Gastrocnemius medialis (tissue), 4 donors: ENCODE measurements around the gene ADGRL2. TPM values are rescaled to one million over a fixed set of nuclear protein-coding genes. Genes with fewer than 3 reads are reported as not detected.

ENCODE experiments used
- ATAC-seq, 2 donors: fragments of 150-250 bp; one replicate each; pipeline ENCODE4 v1.9.1; 2016
- DNase-seq, 2 donors: peaks; one replicate each; pipeline ENCODE4 v3.0.0-alpha.2; 2019
- H3K27ac ChIP-seq, 4 donors: fragments of 200-600 bp; sonication (generic); 1 replicate in 1 of 4; 2 replicates in 3 of 4; pipeline ENCODE4 v1.5.1; 2016 to 2018; ENCODE audit warnings: mild to moderate bottlenecking in 2 of 4, moderate library complexity in 1 of 4
- H3K27me3 ChIP-seq, 3 donors: fragments of 200-600 bp; sonication (generic) in 2 of 3; 1 replicate in 1 of 3; 2 replicates in 2 of 3; pipeline versions ENCODE4 v1.5.1 to v1.6.0; 2016 to 2019; ENCODE audit warnings: mild to moderate bottlenecking in 1 of 3, moderate library complexity in 1 of 3
- H3K36me3 ChIP-seq, 2 donors: fragments of 200-600 bp; sonication (generic) in 1 of 2; one replicate each; pipeline ENCODE4 v1.5.1; 2017 to 2018
- H3K4me1 ChIP-seq, 2 donors: fragments of 200-600 bp; sonication (generic) in 1 of 2; one replicate each; pipeline ENCODE4 v1.5.1; 2016 to 2017; ENCODE audit warnings: mild to moderate bottlenecking in 2 of 2
- H3K4me3 ChIP-seq, 4 donors: fragments of 200-600 bp; sonication (generic) in 3 of 4; 1 replicate in 1 of 4; 2 replicates in 3 of 4; pipeline ENCODE4 v1.5.1; 2016 to 2019; ENCODE audit warnings: mild to moderate bottlenecking in 2 of 4
- H3K9me3 ChIP-seq, 3 donors: fragments of 200-600 bp; sonication (generic) in 2 of 3; 1 replicate in 1 of 3; 2 replicates in 2 of 3; pipeline ENCODE4 v1.5.1; 2016 to 2019
- POLR2A ChIP-seq, 2 donors: fragments of 450-650 bp; IDR thresholded peaks; one replicate each; pipeline ENCODE4 v1.6.1; 2017; ENCODE audit warnings: antibody characterized with exemption in 2 of 2, mild to moderate bottlenecking in 2 of 2, moderate library complexity in 2 of 2
- in situ Hi-C, 4 donors: fragments of 200-750 bp; cut with MboI; loops; one replicate each; pipeline versions ENCODE4 v1.15.0 to v1.8.0; 2017; ENCODE audit warnings: low sequenced_read_pairs in 4 of 4
- intact Hi-C: fragments of 100-400 bp; cut with DNase I; formaldehyde crosslinking; loops from one replicate; pipeline ENCODE4 v1.15.1; 2023; ENCODE audit warnings: low total_unique reads
- total RNA-seq, 4 donors: library from RNA; depleted of rRNA; stranded (reverse); fragments of >200 nt; gene quantifications; one replicate each; pipeline versions ENCODE4 v1.1.0 to v1.2.3, GENCODE V29; 2016
- TF ChIP-seq, protein P1 (sequence below), 5 experiments: fragments of 450-650 bp in 3 of 5; fragments of 200-600 bp in 2 of 5; sonication (generic) in 2 of 5; IDR thresholded peaks in 4 of 5; conservative IDR thresholded peaks in 1 of 5; 1 replicate in 4 of 5; 2 replicates in 1 of 5; pipeline ENCODE4 v1.5.1; 2016 to 2019; ENCODE audit warnings: antibody characterized with exemption in 5 of 5, mild to moderate bottlenecking in 3 of 5, moderate library complexity in 3 of 5

Gene ADGRL2
- total RNA-seq, 4 donors from 2014 or later = 4.5 to 9.7 (median 6.8) TPM

DNA sequence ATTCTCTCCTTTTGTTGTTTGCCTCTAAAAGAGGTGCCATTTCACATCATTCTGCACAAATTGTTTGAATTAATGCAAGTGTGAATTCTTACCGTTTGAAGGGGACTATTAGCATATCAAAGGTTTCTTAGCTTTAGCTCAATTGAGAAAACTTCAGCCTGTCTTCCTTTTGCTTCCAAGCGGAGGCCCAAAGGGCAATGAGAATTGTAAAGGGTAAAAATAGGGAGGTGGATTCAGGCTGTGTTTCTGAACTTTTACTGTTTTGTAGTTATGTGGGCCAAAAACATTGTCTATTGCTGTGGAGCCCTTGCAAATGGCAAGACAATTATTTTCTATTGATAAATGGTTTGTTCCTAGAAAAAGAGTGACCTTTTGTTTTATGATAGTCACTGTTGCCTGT, 3.6 kb downstream of the ADGRL2 start:
- in situ Hi-C loops = no loop called here
- Histone ChIP-seq H3K36me3 (no peaks in the 10 kb centered on the region), H3K27ac (peak overlapping the region; percentile 2 to 73 (median 18)), H3K4me3 (peak overlapping the region; percentile 54 to 82 (median 74)), H3K4me1 (peaks cover 5 to 22% of the 10 kb centered on the region in 2 donors), H3K9me3 (no peaks in the 10 kb centered on the region), H3K27me3 (peaks cover 21 to 58% (median 25%) of the 10 kb centered on the region in 3 donors)
- intact Hi-C loops = no loop called here
- TF ChIP-seq, protein P1, sequence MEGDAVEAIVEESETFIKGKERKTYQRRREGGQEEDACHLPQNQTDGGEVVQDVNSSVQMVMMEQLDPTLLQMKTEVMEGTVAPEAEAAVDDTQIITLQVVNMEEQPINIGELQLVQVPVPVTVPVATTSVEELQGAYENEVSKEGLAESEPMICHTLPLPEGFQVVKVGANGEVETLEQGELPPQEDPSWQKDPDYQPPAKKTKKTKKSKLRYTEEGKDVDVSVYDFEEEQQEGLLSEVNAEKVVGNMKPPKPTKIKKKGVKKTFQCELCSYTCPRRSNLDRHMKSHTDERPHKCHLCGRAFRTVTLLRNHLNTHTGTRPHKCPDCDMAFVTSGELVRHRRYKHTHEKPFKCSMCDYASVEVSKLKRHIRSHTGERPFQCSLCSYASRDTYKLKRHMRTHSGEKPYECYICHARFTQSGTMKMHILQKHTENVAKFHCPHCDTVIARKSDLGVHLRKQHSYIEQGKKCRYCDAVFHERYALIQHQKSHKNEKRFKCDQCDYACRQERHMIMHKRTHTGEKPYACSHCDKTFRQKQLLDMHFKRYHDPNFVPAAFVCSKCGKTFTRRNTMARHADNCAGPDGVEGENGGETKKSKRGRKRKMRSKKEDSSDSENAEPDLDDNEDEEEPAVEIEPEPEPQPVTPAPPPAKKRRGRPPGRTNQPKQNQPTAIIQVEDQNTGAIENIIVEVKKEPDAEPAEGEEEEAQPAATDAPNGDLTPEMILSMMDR (IDR thresholded peaks at IDR 0.05 in 4 of 5, conservative IDR thresholded peaks at IDR 0.05 in 1 of 5) = no peak
- no peak for TF ChIP-seq POLR2A (IDR thresholded peaks at IDR 0.05)
- ATAC-seq (no peak), DNase-seq (no peak)

DNA sequence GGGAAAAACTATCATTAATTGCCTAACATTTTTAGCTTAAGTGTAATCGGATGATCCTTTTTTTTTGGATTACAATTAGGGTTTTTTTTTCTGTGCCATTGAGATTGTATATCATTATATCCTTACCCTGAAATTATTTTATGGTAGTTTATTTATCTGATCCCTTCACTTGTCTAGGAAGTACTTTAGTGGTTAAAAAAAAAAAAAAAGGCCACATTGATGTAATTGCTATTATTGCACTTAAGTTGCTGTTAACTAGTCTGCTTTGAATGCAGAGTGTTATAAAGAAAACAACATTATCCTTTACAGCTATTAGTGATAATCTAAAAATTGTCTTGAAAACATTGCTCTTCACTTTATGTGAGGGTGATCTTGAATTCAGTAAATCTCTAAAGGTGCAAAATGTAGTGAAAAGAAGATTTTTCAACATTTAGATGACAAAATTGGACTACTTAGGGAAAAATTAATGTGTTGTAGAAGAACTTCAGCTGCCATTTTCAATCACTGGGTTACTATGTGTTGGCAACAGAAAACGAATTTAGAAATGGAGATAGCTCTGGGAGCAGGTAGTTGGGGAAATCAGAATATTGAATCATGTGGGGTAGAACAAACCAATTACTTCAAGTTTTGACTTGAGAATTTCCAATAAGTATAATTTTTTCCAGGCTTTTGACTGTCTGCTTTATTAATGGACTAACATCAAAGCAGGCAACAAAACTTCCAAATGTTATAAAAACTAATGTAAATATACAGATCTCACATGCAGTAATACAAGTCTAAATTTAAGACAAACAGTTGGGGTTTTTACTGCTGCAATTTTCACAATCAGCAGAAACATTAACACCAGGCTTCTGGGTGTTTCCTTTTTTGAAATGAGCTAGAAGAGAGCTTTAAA, 5.0 kb downstream of the ADGRL2 start:
- in situ Hi-C loops = no loop called here
- no peak for ATAC-seq
- TF ChIP-seq, protein P1 (IDR thresholded peaks at IDR 0.05 in 4 of 5, conservative IDR thresholded peaks at IDR 0.05 in 1 of 5) = no peak
- no peak for TF ChIP-seq POLR2A (IDR thresholded peaks at IDR 0.05)
- Histone ChIP-seq H3K9me3 (no peaks in the 10 kb centered on the region), H3K4me3 (no peak overlapping the region), H3K27ac (no peak overlapping the region), H3K36me3 (no peaks in the 10 kb centered on the region), H3K4me1 (peaks cover 12 to 18% of the 10 kb centered on the region in 2 donors), H3K27me3 (peaks cover 12 to 46% (median 23%) of the 10 kb centered on the region in 3 donors)
- DNase-seq = no peak
- intact Hi-C loops = no loop called here

DNA sequence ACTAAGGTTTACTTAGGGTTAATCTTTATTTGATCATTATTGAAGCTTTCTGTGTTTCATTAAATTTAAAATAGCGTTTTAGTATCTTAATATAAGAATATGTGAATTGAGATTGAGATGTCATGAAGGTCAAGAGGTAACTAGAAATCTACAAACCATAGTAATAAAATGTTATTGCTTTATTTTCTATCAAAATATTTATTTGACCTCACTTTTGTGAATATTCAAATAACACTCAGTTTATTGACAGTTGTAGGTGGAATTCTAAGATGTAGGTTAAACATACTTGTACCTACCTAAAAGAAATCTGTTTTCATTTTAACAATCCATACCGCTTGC, 5.7 kb downstream of the ADGRL2 start:
- ATAC-seq (no peak), DNase-seq (no peak)
- in situ Hi-C loops = no loop called here
- H3K4me1 ChIP-seq = peaks cover 12 to 18% of the 10 kb centered on the region in 2 donors
- no peak overlapping the region for H3K4me3 ChIP-seq
- no peaks in the 10 kb centered on the region for H3K36me3 ChIP-seq
- H3K9me3 ChIP-seq = no peaks in the 10 kb centered on the region
- TF ChIP-seq POLR2A (IDR thresholded peaks at IDR 0.05) = no peak
- TF ChIP-seq, protein P1 (IDR thresholded peaks at IDR 0.05 in 4 of 5, conservative IDR thresholded peaks at IDR 0.05 in 1 of 5) = no peak
- no peak overlapping the region for H3K27ac ChIP-seq
- H3K27me3 ChIP-seq = peaks cover 11 to 46% (median 23%) of the 10 kb centered on the region in 3 donors
- intact Hi-C loops = no loop called here

DNA sequence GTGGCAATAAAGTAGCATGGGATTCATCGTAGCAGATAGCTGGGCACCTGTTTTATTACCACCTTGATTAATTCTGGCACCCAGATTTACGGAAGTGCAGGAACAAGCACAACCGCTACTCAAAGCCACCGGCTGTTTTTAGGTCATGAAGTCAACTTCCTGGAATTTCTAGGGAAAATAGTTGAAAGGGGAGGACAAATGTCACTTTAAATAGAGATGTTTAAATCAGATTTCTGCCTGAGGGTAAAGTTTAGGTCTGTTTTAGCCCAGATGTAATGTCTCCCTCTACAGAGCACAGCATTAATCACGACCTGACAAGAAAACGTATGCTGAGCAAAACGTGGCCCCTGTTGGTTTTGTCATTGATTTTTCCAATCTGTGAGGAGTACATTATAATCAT, 8.0 kb downstream of the ADGRL2 start:
- H3K4me1 ChIP-seq = peaks cover 11 to 12% of the 10 kb centered on the region in 2 donors
- ATAC-seq = no peak
- peak overlapping the region in 1 of 4 donors; percentile 6 for H3K4me3 ChIP-seq
- H3K36me3 ChIP-seq = no peaks in the 10 kb centered on the region
- peaks cover 8 to 29% (median 19%) of the 10 kb centered on the region in 3 donors for H3K27me3 ChIP-seq
- no peaks in the 10 kb centered on the region for H3K9me3 ChIP-seq
- in situ Hi-C loops = no loop called here
- intact Hi-C loops = no loop called here
- DNase-seq = no peak
- H3K27ac ChIP-seq = peak overlapping the region in 3 of 4 donors; percentile 12 to 33 (median 22)
- TF ChIP-seq, protein P1 (IDR thresholded peaks at IDR 0.05 in 4 of 5, conservative IDR thresholded peaks at IDR 0.05 in 1 of 5) = no peak
- no peak for TF ChIP-seq POLR2A (IDR thresholded peaks at IDR 0.05)
